GM18951 (cell line): ENCODE results near the gene BRI3BP.
A peak's percentile ranks its signal among the peaks of the same experiment; 100 is the strongest.

Source experiments
- POLR2A ChIP-seq: IDR thresholded peaks from 4 replicates; pipeline ENCODE4 v1.6.1; 2011; ENCODE audit warnings: mild to moderate bottlenecking; ENCODE audit not compliant: insufficient read length, insufficient read depth; ENCODE audit errors: extremely low read depth
- in situ Hi-C: fragments of 300-500 bp; cut with MboI; formaldehyde crosslinking; loops from one replicate; pipeline ENCODE4 v1.12.0; 2022; ENCODE audit warnings: low sequenced_read_pairs, mixed read lengths, inconsistent platforms; ENCODE audit not compliant: unreplicated experiment

The BRI3BP gene

GRCh38 chr12:124993626-124994436 lies at the start of gene BRI3BP:
TSS of gene BRI3BP (plus strand) at chr12:124993645. CDS start at chr12:124993791, 146 bp downstream.
- peak; percentile 81 for TF ChIP-seq POLR2A
- in situ Hi-C loops = no loop called here

- no peak for TF ChIP-seq POLR2A
- in situ Hi-C loops = no loop called here
These were observed 47.0 kb upstream of the BRI3BP start for GRCh38 chr12:124946447-124946793.

DNA sequence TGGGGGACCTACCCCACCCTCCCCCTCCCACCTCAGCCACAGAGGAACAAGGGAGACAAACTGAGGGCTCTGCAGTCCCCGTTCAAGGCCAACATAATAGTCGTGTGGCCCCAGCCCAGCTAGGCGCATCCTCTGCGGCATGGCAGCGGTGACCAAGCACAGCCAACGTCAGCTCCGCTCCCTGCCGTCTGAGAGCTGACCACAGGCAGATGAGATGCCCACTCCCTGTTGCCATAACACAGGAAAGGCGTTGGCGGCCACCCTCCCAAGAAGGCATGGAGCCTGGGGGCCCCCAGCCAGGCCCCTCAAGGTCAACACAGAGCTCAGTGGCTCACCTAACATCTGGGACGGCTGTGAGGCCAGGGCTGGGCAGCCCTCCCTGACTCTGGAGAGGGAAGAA lies 46.4 kb upstream of the BRI3BP start:
- TF ChIP-seq POLR2A = no peak
- in situ Hi-C loops = no loop called here

- in situ Hi-C loops = no loop called here
- TF ChIP-seq POLR2A = no peak
These were observed 45.7 kb upstream of the BRI3BP start for GRCh38 chr12:124947561-124948398.

DNA sequence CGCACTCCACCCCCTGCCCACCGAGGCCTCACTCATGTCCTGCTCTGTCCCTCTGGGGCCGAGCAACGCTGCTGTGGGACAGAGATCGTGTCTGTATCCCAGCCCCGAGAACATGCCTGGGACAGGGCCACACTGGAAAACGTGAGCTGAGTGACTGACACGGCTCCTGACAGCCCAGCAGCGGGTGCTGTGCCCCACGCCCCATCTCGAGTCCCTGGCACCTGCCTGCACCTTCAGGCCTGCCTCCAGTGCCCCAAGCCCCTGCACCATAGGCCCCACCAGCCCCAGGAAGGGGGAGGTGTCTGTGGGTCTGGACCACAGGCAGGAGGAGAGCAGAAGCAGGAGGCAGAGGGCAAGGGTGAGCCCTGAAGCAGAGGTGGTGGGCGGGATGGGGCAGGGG lies 44.4 kb upstream of the BRI3BP start:
- in situ Hi-C loops = no loop called here
- no peak for TF ChIP-seq POLR2A

- in situ Hi-C loops = no loop called here
These were observed 43.4 kb upstream of the BRI3BP start for GRCh38 chr12:124949779-124950728.

DNA sequence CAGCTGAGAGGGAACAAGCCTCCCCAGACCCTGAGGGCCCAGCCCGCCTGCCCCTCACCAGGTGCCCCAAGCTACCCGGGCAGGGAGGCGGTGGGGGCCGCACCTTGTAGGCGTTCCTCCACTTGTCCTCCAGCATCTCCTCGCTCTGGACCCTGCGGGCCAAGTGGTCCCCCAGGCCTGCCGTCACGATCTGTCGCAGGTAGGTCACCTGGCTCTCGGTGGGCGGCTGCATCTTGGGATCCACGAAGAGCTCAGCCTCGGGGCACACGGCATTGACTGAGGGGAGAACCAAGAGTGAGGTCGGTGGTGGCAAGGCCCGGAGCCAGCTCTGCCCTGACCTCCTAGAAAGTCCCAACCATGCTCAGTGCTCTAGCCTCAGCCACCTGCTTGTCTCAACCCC lies 41.1 kb upstream of the BRI3BP start:
- TF ChIP-seq POLR2A = no peak
- in situ Hi-C loops = no loop called here

More at GRCh38 chr12:124949779-124950728, 43.4 kb upstream of the BRI3BP start:
- TF ChIP-seq POLR2A = no peak

DNA sequence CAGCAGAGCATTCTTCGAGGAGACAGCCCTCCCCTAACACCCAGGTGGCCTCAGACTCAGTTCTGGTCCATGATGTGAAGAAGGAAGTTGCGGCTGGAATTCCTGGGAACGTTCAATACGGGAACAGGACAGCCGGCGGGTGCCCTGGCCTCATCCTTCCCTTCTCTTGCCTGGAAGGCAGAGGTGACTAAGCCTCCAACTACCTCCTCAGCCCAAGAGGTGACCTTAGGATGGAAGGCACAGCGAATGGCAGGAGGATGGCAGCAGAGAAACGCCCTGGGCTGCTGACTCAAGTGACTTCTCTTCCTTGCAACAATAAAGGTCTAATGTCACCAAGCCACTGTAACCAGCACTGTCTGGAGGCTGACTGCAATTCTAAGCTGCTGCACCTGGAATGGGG lies 40.6 kb upstream of the BRI3BP start:
- in situ Hi-C loops = no loop called here
- no peak for TF ChIP-seq POLR2A

DNA sequence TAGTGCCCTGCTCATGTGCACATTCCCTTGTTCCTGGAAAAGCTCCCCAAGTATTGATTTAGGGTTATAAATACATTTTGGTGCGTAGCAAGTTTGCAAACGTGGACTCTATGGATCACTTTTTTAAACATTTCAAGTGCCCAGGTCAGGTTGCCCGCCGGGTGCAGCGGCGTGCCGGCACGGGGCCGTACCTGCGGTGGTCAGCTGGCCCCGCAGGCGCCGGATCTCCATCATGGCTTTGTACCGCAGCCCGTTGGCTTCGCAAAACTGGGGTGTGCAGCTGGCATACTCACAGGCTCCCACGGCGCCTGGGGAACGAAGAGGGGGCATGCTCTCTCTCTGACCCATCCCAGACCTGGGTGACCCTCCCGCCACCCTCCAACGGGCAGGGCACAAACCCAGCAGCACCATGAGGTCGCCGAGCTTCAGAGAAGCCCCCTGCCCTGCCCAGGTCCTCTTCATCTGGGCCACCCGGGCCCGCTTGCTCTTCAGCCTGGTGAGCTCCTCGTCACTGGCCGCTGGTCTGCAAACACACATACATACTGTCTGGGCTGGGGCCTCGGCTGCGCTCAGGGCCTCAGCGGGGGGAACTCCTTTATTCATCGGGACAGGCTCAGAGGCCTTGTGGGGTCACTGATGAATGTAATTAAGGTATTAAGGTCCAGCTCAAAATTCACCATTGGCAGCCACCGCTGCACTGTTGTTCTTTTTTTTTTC lies 39.6 kb upstream of the BRI3BP start:
- TF ChIP-seq POLR2A = no peak
- in situ Hi-C loops = no loop called here

DNA sequence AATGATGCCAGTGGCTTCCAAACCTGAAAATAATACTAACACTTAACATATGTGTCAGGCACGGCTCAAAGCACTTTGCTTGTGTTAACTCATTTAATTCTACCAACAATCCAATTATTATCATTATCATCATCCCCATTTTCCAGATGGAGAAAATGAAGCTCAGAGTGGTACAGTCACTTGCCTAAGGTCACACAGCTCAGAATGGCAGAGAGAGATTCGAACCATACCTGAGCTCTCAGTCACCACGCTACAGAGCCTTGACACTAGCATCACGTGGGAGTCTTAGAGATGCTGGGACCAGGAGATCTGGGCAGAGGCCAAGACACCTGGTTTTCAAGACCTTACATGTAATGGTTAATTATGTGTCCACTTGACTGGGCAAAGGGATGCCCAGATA lies 38.7 kb upstream of the BRI3BP start:
- in situ Hi-C loops = no loop called here
- no peak for TF ChIP-seq POLR2A

DNA sequence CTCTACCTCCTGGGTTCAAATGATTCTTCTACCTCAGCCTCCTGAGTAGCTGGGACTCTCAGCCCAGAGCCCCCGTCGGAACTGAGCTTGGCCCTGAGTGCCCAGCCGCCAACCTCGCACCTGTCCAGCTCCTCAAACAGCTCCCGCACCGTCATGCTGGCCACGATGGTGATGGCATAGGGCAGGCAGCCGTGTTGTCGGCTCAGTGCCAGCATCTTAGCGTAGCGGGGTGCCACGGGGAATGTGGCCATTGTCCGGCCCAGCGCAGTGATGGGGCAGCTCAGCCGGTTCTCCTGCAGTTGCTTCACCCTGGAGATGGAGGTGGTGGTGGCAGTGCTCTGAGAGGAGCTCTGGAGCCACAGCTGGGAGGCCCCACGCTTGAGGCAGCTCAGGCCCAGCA lies 36.9 kb upstream of the BRI3BP start:
- TF ChIP-seq POLR2A = no peak
- in situ Hi-C loops = no loop called here

- in situ Hi-C loops = no loop called here
These were observed 32.4 kb upstream of the BRI3BP start for GRCh38 chr12:124961055-124961454.

More at GRCh38 chr12:124961055-124961454, 32.4 kb upstream of the BRI3BP start:
- TF ChIP-seq POLR2A = no peak
